ENCODE data around the gene PLA2G4B.
A peak's percentile ranks its signal among the peaks of the same experiment; 100 is the strongest.

PLA2G4B gene

DNA sequence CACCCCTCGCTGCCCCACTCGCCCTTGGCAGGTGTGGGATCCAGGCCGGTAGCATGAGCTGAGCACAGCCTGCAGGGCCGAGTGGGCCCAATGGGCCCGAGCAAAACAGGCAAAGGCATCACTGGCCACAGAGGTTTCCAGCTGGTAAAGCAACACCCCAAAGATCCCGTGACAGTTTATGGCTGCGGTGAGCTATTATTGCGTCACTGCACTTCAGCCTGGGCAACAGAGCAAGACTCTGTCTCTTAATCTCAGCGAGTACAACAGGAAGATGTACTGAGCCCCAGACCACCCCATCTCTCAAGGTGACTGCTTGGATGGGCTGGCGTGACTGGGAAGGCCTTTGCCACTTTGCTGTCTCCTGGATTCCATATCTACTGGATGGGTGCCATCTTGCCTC lies 6.4 kb upstream of the PLA2G4B start:
- no peak for FAIRE-seq

DNA sequence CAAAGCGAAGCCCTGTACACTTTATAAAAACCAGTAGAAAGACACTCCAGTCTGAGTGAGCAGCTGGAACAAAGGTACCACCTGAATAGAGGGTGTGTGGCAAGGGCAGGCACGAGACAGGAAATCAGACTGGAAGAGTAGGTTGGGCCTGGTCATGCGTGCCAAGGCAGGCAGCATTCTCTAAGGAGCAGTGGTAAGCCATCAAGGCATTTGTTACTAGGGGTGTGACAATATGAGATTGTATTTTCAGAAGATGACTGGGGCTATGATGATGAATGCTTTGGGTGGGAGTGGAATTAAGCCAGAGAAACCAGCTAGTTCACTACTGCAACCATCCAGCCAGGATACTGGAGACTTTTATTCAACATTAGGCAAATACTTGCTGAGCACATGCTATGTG lies 5.8 kb upstream of the PLA2G4B start:
- DNase-seq (ENCODE audit: insufficient read length, low spot score) (no peak), FAIRE-seq (peak; percentile 74)
- no peak for TF ChIP-seq POLR2AphosphoS5 (IDR thresholded peaks at IDR 0.05; ENCODE audit: low read depth, low read length)
- TF ChIP-seq SPI1 (IDR thresholded peaks at IDR 0.05; ENCODE audit: low read depth, low read length): no peak
- TF ChIP-seq POLR2A (IDR thresholded peaks at IDR 0.05; ENCODE audit: low read depth, low read length): no peak
- TF ChIP-seq PAX5 (IDR thresholded peaks at IDR 0.05; ENCODE audit: insufficient read depth, low read length, severe bottlenecking): no peak
- TF ChIP-seq TAF1 (IDR thresholded peaks at IDR 0.05; ENCODE audit: low read depth, low read length): no peak
- no peak for TF ChIP-seq POU2F2 (IDR thresholded peaks at IDR 0.05; ENCODE audit: low read depth, low read length)

More for the DNA sequence above, 6.4 kb upstream of the PLA2G4B start:
- TF ChIP-seq PAX5 (IDR thresholded peaks at IDR 0.05; ENCODE audit: insufficient read depth, low read length, severe bottlenecking) (no peak), TAF1 (IDR thresholded peaks at IDR 0.05; ENCODE audit: low read depth, low read length) (no peak), POLR2AphosphoS5 (IDR thresholded peaks at IDR 0.05; ENCODE audit: low read depth, low read length) (no peak), POU2F2 (IDR thresholded peaks at IDR 0.05; ENCODE audit: low read depth, low read length) (no peak), POLR2A (IDR thresholded peaks at IDR 0.05; ENCODE audit: low read depth, low read length) (no peak), SPI1 (IDR thresholded peaks at IDR 0.05; ENCODE audit: low read depth, low read length) (no peak)
- DNase-seq (ENCODE audit: insufficient read length, low spot score): no peak

DNA sequence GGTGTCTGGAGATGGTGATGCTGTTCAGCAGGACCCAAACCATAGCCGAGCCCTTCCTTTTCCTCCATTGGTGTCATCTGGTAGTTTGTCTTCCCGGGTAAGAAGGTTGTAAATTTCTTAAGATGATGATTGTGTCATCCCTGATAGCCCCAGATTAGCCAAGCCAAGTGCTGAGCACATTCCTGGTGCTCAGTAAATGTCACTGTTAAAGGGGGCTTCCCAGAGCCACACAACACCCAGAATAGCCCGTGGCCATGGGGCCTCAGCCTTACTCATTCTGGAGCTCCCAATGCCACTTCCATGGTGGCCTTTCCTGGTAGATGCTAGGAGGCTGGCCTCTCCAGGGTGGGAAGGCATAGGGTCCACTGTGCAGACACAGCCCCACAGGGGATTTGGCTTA lies 4.6 kb upstream of the PLA2G4B start:
- TF ChIP-seq SPI1 (IDR thresholded peaks at IDR 0.05; ENCODE audit: low read depth, low read length) (no peak), POLR2A (IDR thresholded peaks at IDR 0.05; ENCODE audit: low read depth, low read length) (no peak), POLR2AphosphoS5 (IDR thresholded peaks at IDR 0.05; ENCODE audit: low read depth, low read length) (no peak), TAF1 (IDR thresholded peaks at IDR 0.05; ENCODE audit: low read depth, low read length) (no peak), PAX5 (IDR thresholded peaks at IDR 0.05; ENCODE audit: insufficient read depth, low read length, severe bottlenecking) (no peak), POU2F2 (IDR thresholded peaks at IDR 0.05; ENCODE audit: low read depth, low read length) (no peak)
- FAIRE-seq (no peak), DNase-seq (ENCODE audit: insufficient read length, low spot score) (no peak)

DNA sequence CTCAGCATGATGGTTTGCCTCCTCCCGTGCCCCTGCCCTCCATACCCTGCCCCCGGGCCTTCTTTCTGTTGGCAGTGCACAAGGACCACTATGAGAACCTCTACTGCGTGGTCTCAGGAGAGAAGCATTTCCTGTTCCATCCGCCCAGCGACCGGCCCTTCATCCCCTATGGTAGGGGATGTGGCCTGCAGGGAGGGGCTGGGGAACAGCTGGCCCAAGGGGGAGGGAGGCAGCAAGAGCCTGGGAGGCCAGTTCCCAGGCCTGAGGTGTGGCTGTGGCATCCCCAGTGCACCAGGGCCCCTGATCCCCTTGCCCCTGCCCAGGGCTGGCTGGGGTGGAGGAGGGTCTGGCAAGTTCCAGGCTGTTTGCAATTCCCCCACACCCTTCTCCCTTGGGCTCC lies 2.6 kb upstream of the PLA2G4B start:
- FAIRE-seq (no peak), DNase-seq (ENCODE audit: insufficient read length, low spot score) (no peak)
- TF ChIP-seq SPI1 (IDR thresholded peaks at IDR 0.05; ENCODE audit: low read depth, low read length): no peak
- TF ChIP-seq PAX5 (IDR thresholded peaks at IDR 0.05; ENCODE audit: insufficient read depth, low read length, severe bottlenecking): no peak
- no peak for TF ChIP-seq POU2F2 (IDR thresholded peaks at IDR 0.05; ENCODE audit: low read depth, low read length)
- no peak for TF ChIP-seq POLR2A (IDR thresholded peaks at IDR 0.05; ENCODE audit: low read depth, low read length)
- TF ChIP-seq TAF1 (IDR thresholded peaks at IDR 0.05; ENCODE audit: low read depth, low read length): no peak
- no peak for TF ChIP-seq POLR2AphosphoS5 (IDR thresholded peaks at IDR 0.05; ENCODE audit: low read depth, low read length)

- DNase-seq (ENCODE audit: insufficient read length, low spot score) (no peak), FAIRE-seq (no peak)
- no peak for TF ChIP-seq POU2F2 (IDR thresholded peaks at IDR 0.05; ENCODE audit: low read depth, low read length)
Observed at GRCh38 chr15:41836713-41837454, 1.8 kb upstream of the PLA2G4B start.

DNA sequence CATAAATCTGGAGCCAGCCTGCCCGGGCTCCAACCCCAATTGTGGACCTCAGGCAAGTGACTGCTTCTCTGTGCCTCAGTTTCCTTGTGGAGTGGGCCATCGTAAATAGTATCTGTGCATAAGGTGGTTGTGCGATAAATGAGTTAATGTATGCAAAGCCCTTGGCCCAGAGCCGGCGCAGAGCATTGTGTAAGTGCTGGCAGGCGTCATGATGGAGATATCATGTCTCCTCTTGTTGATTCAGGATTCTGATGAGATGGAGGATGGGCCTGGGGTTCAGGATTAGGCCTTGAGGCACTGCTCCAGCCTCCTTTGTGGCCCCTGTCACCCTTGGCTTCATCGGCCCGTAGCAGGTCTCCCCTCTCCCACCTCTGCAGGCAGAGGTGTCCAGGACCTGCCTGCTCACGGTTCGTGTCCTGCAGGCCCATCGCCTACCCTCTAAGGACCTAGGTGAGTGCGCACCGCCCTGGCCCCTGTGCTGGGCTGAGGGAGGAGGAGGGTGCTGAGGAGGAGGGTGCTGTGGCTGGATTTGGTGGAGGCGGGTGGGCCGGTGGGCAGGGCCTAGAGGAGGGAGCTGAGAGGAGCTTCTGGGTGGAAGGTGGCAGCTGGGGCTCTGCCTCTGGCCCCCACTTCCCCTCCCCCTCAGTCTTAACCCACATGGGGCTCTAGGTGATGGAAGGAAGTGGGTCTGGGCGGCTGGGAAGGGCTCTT lies 1.3 kb downstream of the PLA2G4B start:
- TF ChIP-seq POLR2A (IDR thresholded peaks at IDR 0.05; ENCODE audit: low read depth, low read length) (no peak), SPI1 (IDR thresholded peaks at IDR 0.05; ENCODE audit: low read depth, low read length) (no peak), POU2F2 (IDR thresholded peaks at IDR 0.05; ENCODE audit: low read depth, low read length) (no peak), POLR2AphosphoS5 (IDR thresholded peaks at IDR 0.05; ENCODE audit: low read depth, low read length) (no peak)
- DNase-seq (ENCODE audit: insufficient read length, low spot score): no peak

GRCh38 chr15:41840673-41841072 lies 2.0 kb downstream of the PLA2G4B start:
- no peak for TF ChIP-seq POLR2A (IDR thresholded peaks at IDR 0.05; ENCODE audit: low read depth, low read length)
- TF ChIP-seq TAF1 (IDR thresholded peaks at IDR 0.05; ENCODE audit: low read depth, low read length): no peak
- TF ChIP-seq PAX5 (IDR thresholded peaks at IDR 0.05; ENCODE audit: insufficient read depth, low read length, severe bottlenecking): no peak
- TF ChIP-seq POLR2AphosphoS5 (IDR thresholded peaks at IDR 0.05; ENCODE audit: low read depth, low read length): no peak
- TF ChIP-seq POU2F2 (IDR thresholded peaks at IDR 0.05; ENCODE audit: low read depth, low read length): no peak
- TF ChIP-seq SPI1 (IDR thresholded peaks at IDR 0.05; ENCODE audit: low read depth, low read length): no peak
- DNase-seq (ENCODE audit: insufficient read length, low spot score) (no peak), FAIRE-seq (no peak)

More for the DNA sequence above, 1.3 kb downstream of the PLA2G4B start:
- FAIRE-seq: no peak

GRCh38 chr15:41841131-41841530 lies 2.5 kb downstream of the PLA2G4B start:
- TF ChIP-seq SPI1 (IDR thresholded peaks at IDR 0.05; ENCODE audit: low read depth, low read length) (no peak), POLR2A (IDR thresholded peaks at IDR 0.05; ENCODE audit: low read depth, low read length) (no peak), PAX5 (IDR thresholded peaks at IDR 0.05; ENCODE audit: insufficient read depth, low read length, severe bottlenecking) (no peak)
- no peak for FAIRE-seq
- no peak for DNase-seq (ENCODE audit: insufficient read length, low spot score)

DNA sequence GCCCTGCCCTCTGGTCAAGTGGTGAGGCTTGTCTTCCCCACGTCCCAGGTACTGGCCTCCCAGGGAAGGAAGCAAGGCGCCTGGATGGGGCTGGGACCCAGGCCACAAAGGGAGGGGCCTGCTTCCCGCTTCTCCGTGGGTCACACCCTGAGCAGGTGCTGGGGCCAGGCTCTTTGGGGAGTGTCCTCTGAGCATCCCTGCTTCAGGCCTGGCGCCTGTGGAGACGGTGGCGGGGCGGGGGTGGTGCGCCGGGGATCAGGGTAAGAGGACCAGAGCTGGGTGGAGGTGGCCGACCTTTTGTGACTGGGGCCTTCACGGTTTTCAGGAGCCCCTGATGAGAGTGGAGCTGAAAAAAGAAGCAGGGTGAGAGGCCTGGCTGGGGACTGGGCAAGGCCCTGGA lies 3.6 kb downstream of the PLA2G4B start:
- no peak for TF ChIP-seq TAF1 (IDR thresholded peaks at IDR 0.05; ENCODE audit: low read depth, low read length)
- no peak for TF ChIP-seq POU2F2 (IDR thresholded peaks at IDR 0.05; ENCODE audit: low read depth, low read length)
- no peak for TF ChIP-seq POLR2AphosphoS5 (IDR thresholded peaks at IDR 0.05; ENCODE audit: low read depth, low read length)
- TF ChIP-seq PAX5 (IDR thresholded peaks at IDR 0.05; ENCODE audit: insufficient read depth, low read length, severe bottlenecking): no peak
- no peak for TF ChIP-seq POLR2A (IDR thresholded peaks at IDR 0.05; ENCODE audit: low read depth, low read length)
- no peak for TF ChIP-seq SPI1 (IDR thresholded peaks at IDR 0.05; ENCODE audit: low read depth, low read length)
- FAIRE-seq (no peak), DNase-seq (ENCODE audit: insufficient read length, low spot score) (no peak)

- DNase-seq (ENCODE audit: insufficient read length, low spot score) (no peak), FAIRE-seq (no peak)
- no peak for TF ChIP-seq POLR2A (IDR thresholded peaks at IDR 0.05; ENCODE audit: low read depth, low read length)
- TF ChIP-seq POLR2AphosphoS5 (IDR thresholded peaks at IDR 0.05; ENCODE audit: low read depth, low read length): no peak
- no peak for TF ChIP-seq PAX5 (IDR thresholded peaks at IDR 0.05; ENCODE audit: insufficient read depth, low read length, severe bottlenecking)
- TF ChIP-seq POU2F2 (IDR thresholded peaks at IDR 0.05; ENCODE audit: low read depth, low read length): no peak
- TF ChIP-seq SPI1 (IDR thresholded peaks at IDR 0.05; ENCODE audit: low read depth, low read length): no peak
- TF ChIP-seq TAF1 (IDR thresholded peaks at IDR 0.05; ENCODE audit: low read depth, low read length): no peak
Observed at GRCh38 chr15:41843571-41843970, 4.9 kb downstream of the PLA2G4B start.

All from GM12891 (cell line).